HEK293 (cell line): Measurements from ENCODE around the gene SAE1.

Experiments used
- KLF9 ChIP-seq: fragments of 450-650 bp; formaldehyde crosslinking; IDR thresholded peaks from 2 replicates; pipeline ENCODE4 v1.5.1; 2016; ENCODE audit warnings: missing biosample characterization, missing genetic modification characterization, low read depth
- SP2 ChIP-seq: fragments of 450-650 bp; formaldehyde crosslinking; IDR thresholded peaks from 2 replicates; pipeline ENCODE4 v1.5.1; 2016; ENCODE audit warnings: missing biosample characterization, missing genetic modification characterization
- ZBTB7A ChIP-seq: fragments of 450-650 bp; formaldehyde crosslinking; IDR thresholded peaks from 2 replicates; pipeline ENCODE4 v1.5.1; 2016; ENCODE audit warnings: low read depth, missing biosample characterization, missing genetic modification characterization
- ZFP41 ChIP-seq: fragments of 450-650 bp; formaldehyde crosslinking; IDR thresholded peaks from 2 replicates; pipeline ENCODE4 v1.5.1; 2016; ENCODE audit warnings: missing biosample characterization, missing genetic modification characterization, borderline replicate concordance
- ZNF112 ChIP-seq: fragments of 450-650 bp; formaldehyde crosslinking; IDR thresholded peaks from 2 replicates; pipeline ENCODE4 v1.5.0; 2017; ENCODE audit warnings: missing biosample characterization, missing genetic modification characterization
- ZNF132 ChIP-seq: fragments of 450-650 bp; formaldehyde crosslinking; IDR thresholded peaks from 2 replicates; pipeline ENCODE4 v1.5.1; 2017; ENCODE audit warnings: missing biosample characterization, missing genetic modification characterization, borderline replicate concordance
- ZNF169 ChIP-seq: fragments of 450-650 bp; formaldehyde crosslinking; IDR thresholded peaks from 2 replicates; pipeline ENCODE4 v1.5.1; 2016; ENCODE audit warnings: missing biosample characterization, missing genetic modification characterization
- ZNF174 ChIP-seq: fragments of 450-650 bp; formaldehyde crosslinking; IDR thresholded peaks from 2 replicates; pipeline ENCODE4 v1.5.0; 2017; ENCODE audit warnings: missing biosample characterization, mild to moderate bottlenecking, missing genetic modification characterization
- ZNF23 ChIP-seq: fragments of 450-650 bp; formaldehyde crosslinking; IDR thresholded peaks from 2 replicates; pipeline ENCODE4 v1.5.1; 2016; ENCODE audit warnings: missing biosample characterization, missing genetic modification characterization, borderline replicate concordance
- ZNF24 ChIP-seq: fragments of 450-650 bp; formaldehyde crosslinking; IDR thresholded peaks from 2 replicates; pipeline ENCODE4 v1.5.1; 2016; ENCODE audit warnings: missing biosample characterization, missing genetic modification characterization
- ZNF311 ChIP-seq: fragments of 450-650 bp; formaldehyde crosslinking; IDR thresholded peaks from 2 replicates; pipeline ENCODE4 v1.5.1; 2017; ENCODE audit warnings: missing biosample characterization, missing genetic modification characterization, borderline replicate concordance
- ZNF324 ChIP-seq: fragments of 450-650 bp; formaldehyde crosslinking; IDR thresholded peaks from 2 replicates; pipeline ENCODE4 v1.5.1; 2016; ENCODE audit warnings: missing biosample characterization, missing genetic modification characterization
- ZNF473 ChIP-seq: fragments of 450-650 bp; formaldehyde crosslinking; IDR thresholded peaks from 2 replicates; pipeline ENCODE4 v1.5.1; 2017; ENCODE audit warnings: missing biosample characterization, missing genetic modification characterization
- ZNF521 ChIP-seq: fragments of 450-650 bp; formaldehyde crosslinking; IDR thresholded peaks from 2 replicates; pipeline ENCODE4 v1.5.1; 2017; ENCODE audit warnings: missing biosample characterization, mild to moderate bottlenecking, missing genetic modification characterization
- ZNF529 ChIP-seq: fragments of 450-650 bp; formaldehyde crosslinking; IDR thresholded peaks from 2 replicates; pipeline ENCODE4 v1.5.1; 2017; ENCODE audit warnings: missing genetic modification characterization, missing biosample characterization; ENCODE audit not compliant: insufficient replicate concordance
- ZNF544 ChIP-seq: fragments of 450-650 bp; formaldehyde crosslinking; IDR thresholded peaks from 2 replicates; pipeline ENCODE4 v1.5.0; 2017; ENCODE audit warnings: missing biosample characterization, missing genetic modification characterization
- ZNF558 ChIP-seq: fragments of 450-650 bp; formaldehyde crosslinking; IDR thresholded peaks from 2 replicates; pipeline ENCODE4 v1.5.1; 2016; ENCODE audit warnings: missing biosample characterization, missing genetic modification characterization
- ZNF600 ChIP-seq: fragments of 450-650 bp; formaldehyde crosslinking; IDR thresholded peaks from 2 replicates; pipeline ENCODE4 v1.5.1; 2016; ENCODE audit warnings: missing biosample characterization, missing genetic modification characterization
- ZNF664 ChIP-seq: fragments of 450-650 bp; formaldehyde crosslinking; IDR thresholded peaks from 2 replicates; pipeline ENCODE4 v1.5.1; 2016; ENCODE audit warnings: missing biosample characterization, missing genetic modification characterization
- ZNF677 ChIP-seq: fragments of 450-650 bp; IDR thresholded peaks from 2 replicates; pipeline ENCODE4 v1.5.0; 2018; ENCODE audit warnings: missing biosample characterization, mild to moderate bottlenecking, missing genetic modification characterization, moderate library complexity
- ZNF791 ChIP-seq: fragments of 450-650 bp; formaldehyde crosslinking; IDR thresholded peaks from 2 replicates; pipeline ENCODE4 v1.5.1; 2016; ENCODE audit warnings: missing biosample characterization, missing genetic modification characterization
- TF ChIP-seq, protein P1 (sequence below): fragments of 450-650 bp; formaldehyde crosslinking; IDR thresholded peaks from 2 replicates; pipeline ENCODE4 v1.5.1; 2016; ENCODE audit warnings: missing biosample characterization, missing genetic modification characterization, borderline replicate concordance
- TF ChIP-seq, protein P2 (sequence below): sonication (generic); formaldehyde crosslinking; IDR thresholded peaks from 2 replicates; pipeline ENCODE4 v1.8.1; 2022; ENCODE audit warnings: mild to moderate bottlenecking, moderate library complexity, missing genetic modification reagents
- TF ChIP-seq, protein P3 (sequence below): fragments of 450-650 bp; formaldehyde crosslinking; IDR thresholded peaks from 2 replicates; pipeline ENCODE4 v1.5.1; 2016; ENCODE audit warnings: missing biosample characterization, missing genetic modification characterization
- TF ChIP-seq, protein P4 (sequence below): fragments of 450-650 bp; formaldehyde crosslinking; IDR thresholded peaks from 2 replicates; pipeline ENCODE4 v1.5.1; 2017; ENCODE audit warnings: missing biosample characterization, missing genetic modification characterization
- TF ChIP-seq, protein P5 (sequence below): fragments of 450-650 bp; formaldehyde crosslinking; IDR thresholded peaks from 2 replicates; pipeline ENCODE4 v1.5.1; 2016; ENCODE audit warnings: missing biosample characterization, missing genetic modification characterization, borderline replicate concordance

The SAE1 gene

DNA sequence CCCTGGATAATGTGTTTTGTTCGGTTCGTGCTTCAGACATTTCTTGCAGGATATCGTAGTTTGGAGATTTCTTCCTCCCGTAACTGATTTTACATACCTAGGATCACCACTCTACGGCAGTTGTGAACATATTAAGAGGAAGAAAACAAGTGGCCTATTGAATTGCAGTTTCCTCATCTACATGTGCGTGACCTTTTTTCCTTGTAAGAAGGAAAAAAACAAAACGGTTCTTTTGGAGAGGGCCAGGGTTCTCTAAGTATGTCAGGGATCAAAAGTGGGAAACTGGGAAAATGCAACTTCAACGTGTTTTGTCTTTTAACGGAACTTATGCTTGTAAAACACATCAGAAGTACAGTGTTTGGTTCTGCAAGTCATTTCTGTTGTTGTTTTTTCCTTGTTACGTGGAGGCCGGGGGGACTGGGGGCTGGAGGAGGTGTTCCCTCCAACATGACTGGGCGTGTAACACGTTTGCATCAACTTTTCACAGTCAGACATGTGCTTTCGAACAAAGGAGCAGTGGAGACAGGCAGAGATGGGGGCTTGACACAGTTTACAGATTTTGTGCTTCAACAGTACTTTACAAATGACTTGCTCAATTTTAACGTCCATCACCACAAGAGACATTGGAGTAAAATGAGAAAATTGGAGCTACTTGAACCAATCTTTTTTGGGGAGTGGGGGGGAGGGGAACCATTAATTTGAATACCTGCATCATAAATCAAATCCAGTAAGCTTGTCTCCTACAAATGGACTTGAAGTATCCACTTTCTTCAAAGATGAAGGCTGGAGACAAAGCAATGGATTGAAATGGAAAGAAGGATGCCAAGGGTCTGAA lies 20.9 kb upstream of the SAE1 start (continued):
- TF ChIP-seq, protein P1, sequence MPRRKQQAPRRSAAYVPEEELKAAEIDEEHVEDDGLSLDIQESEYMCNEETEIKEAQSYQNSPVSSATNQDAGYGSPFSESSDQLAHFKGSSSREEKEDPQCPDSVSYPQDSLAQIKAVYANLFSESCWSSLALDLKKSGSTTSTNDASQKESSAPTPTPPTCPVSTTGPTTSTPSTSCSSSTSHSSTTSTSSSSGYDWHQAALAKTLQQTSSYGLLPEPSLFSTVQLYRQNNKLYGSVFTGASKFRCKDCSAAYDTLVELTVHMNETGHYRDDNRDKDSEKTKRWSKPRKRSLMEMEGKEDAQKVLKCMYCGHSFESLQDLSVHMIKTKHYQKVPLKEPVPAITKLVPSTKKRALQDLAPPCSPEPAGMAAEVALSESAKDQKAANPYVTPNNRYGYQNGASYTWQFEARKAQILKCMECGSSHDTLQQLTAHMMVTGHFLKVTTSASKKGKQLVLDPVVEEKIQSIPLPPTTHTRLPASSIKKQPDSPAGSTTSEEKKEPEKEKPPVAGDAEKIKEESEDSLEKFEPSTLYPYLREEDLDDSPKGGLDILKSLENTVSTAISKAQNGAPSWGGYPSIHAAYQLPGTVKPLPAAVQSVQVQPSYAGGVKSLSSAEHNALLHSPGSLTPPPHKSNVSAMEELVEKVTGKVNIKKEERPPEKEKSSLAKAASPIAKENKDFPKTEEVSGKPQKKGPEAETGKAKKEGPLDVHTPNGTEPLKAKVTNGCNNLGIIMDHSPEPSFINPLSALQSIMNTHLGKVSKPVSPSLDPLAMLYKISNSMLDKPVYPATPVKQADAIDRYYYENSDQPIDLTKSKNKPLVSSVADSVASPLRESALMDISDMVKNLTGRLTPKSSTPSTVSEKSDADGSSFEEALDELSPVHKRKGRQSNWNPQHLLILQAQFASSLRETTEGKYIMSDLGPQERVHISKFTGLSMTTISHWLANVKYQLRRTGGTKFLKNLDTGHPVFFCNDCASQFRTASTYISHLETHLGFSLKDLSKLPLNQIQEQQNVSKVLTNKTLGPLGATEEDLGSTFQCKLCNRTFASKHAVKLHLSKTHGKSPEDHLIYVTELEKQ (tag by site-specific recombination), result peak; percentile 29; the same call in 1 of the 2 replicates
- TF ChIP-seq ZNF132, result no peak
- TF ChIP-seq, protein P2, sequence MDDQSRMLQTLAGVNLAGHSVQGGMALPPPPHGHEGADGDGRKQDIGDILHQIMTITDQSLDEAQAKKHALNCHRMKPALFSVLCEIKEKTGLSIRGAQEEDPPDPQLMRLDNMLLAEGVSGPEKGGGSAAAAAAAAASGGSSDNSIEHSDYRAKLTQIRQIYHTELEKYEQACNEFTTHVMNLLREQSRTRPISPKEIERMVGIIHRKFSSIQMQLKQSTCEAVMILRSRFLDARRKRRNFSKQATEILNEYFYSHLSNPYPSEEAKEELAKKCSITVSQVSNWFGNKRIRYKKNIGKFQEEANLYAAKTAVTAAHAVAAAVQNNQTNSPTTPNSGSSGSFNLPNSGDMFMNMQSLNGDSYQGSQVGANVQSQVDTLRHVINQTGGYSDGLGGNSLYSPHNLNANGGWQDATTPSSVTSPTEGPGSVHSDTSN, result no peak
- TF ChIP-seq ZNF324 (tag by site-specific recombination), result 0 out of 2 replicates have a peak, but pooled peaks have one; percentile 16
- TF ChIP-seq ZNF600 (tag by site-specific recombination), result peak; percentile 44
- TF ChIP-seq ZFP41 (tag by site-specific recombination), result no peak
- TF ChIP-seq ZNF24 (tag by site-specific recombination), result 0 out of 2 replicates have a peak, but pooled peaks have one; percentile 27
- no peak for TF ChIP-seq ZNF521
- TF ChIP-seq ZNF558 (tag by site-specific recombination), result no peak
- TF ChIP-seq ZNF529, result no peak
- peak; percentile 48; the same call in 1 of the 2 replicates for TF ChIP-seq KLF9 (tag by site-specific recombination)
- TF ChIP-seq ZNF23 (tag by site-specific recombination), result no peak
- TF ChIP-seq ZNF664 (tag by site-specific recombination), result no peak
- no peak for TF ChIP-seq ZNF544
- no peak for TF ChIP-seq ZNF174 (tag by site-specific recombination)
- TF ChIP-seq ZNF169 (tag by site-specific recombination), result no peak
- TF ChIP-seq ZNF791 (tag by site-specific recombination), result no peak
- TF ChIP-seq, protein P3, sequence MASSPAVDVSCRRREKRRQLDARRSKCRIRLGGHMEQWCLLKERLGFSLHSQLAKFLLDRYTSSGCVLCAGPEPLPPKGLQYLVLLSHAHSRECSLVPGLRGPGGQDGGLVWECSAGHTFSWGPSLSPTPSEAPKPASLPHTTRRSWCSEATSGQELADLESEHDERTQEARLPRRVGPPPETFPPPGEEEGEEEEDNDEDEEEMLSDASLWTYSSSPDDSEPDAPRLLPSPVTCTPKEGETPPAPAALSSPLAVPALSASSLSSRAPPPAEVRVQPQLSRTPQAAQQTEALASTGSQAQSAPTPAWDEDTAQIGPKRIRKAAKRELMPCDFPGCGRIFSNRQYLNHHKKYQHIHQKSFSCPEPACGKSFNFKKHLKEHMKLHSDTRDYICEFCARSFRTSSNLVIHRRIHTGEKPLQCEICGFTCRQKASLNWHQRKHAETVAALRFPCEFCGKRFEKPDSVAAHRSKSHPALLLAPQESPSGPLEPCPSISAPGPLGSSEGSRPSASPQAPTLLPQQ (tag by site-specific recombination), result 0 out of 2 replicates have a peak, but pooled peaks have one; percentile 75
- no peak for TF ChIP-seq ZBTB7A
- TF ChIP-seq, protein P4, sequence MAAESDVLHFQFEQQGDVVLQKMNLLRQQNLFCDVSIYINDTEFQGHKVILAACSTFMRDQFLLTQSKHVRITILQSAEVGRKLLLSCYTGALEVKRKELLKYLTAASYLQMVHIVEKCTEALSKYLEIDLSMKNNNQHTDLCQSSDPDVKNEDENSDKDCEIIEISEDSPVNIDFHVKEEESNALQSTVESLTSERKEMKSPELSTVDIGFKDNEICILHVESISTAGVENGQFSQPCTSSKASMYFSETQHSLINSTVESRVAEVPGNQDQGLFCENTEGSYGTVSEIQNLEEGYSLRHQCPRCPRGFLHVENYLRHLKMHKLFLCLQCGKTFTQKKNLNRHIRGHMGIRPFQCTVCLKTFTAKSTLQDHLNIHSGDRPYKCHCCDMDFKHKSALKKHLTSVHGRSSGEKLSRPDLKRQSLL (tag by site-specific recombination), result no peak
- TF ChIP-seq ZNF677 (tag by site-specific recombination), result no peak
- no peak for TF ChIP-seq ZNF473 (tag by site-specific recombination)
- TF ChIP-seq ZNF311, result no peak
- TF ChIP-seq SP2 (tag by site-specific recombination), result no peak
- TF ChIP-seq ZNF112 (tag by site-specific recombination), result no peak
- TF ChIP-seq, protein P5, sequence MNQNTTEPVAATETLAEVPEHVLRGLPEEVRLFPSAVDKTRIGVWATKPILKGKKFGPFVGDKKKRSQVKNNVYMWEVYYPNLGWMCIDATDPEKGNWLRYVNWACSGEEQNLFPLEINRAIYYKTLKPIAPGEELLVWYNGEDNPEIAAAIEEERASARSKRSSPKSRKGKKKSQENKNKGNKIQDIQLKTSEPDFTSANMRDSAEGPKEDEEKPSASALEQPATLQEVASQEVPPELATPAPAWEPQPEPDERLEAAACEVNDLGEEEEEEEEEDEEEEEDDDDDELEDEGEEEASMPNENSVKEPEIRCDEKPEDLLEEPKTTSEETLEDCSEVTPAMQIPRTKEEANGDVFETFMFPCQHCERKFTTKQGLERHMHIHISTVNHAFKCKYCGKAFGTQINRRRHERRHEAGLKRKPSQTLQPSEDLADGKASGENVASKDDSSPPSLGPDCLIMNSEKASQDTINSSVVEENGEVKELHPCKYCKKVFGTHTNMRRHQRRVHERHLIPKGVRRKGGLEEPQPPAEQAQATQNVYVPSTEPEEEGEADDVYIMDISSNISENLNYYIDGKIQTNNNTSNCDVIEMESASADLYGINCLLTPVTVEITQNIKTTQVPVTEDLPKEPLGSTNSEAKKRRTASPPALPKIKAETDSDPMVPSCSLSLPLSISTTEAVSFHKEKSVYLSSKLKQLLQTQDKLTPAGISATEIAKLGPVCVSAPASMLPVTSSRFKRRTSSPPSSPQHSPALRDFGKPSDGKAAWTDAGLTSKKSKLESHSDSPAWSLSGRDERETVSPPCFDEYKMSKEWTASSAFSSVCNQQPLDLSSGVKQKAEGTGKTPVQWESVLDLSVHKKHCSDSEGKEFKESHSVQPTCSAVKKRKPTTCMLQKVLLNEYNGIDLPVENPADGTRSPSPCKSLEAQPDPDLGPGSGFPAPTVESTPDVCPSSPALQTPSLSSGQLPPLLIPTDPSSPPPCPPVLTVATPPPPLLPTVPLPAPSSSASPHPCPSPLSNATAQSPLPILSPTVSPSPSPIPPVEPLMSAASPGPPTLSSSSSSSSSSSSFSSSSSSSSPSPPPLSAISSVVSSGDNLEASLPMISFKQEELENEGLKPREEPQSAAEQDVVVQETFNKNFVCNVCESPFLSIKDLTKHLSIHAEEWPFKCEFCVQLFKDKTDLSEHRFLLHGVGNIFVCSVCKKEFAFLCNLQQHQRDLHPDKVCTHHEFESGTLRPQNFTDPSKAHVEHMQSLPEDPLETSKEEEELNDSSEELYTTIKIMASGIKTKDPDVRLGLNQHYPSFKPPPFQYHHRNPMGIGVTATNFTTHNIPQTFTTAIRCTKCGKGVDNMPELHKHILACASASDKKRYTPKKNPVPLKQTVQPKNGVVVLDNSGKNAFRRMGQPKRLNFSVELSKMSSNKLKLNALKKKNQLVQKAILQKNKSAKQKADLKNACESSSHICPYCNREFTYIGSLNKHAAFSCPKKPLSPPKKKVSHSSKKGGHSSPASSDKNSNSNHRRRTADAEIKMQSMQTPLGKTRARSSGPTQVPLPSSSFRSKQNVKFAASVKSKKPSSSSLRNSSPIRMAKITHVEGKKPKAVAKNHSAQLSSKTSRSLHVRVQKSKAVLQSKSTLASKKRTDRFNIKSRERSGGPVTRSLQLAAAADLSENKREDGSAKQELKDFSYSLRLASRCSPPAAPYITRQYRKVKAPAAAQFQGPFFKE (tag by site-specific recombination), result no peak
